ENCODE data around the gene ANK3. TPM values are rescaled to one million over a fixed set of nuclear protein-coding genes. Genes with fewer than 3 reads are reported as not detected.

Gene ANK3
- total RNA-seq, 1 experiment from 2014 or later = 6.7 TPM

DNA sequence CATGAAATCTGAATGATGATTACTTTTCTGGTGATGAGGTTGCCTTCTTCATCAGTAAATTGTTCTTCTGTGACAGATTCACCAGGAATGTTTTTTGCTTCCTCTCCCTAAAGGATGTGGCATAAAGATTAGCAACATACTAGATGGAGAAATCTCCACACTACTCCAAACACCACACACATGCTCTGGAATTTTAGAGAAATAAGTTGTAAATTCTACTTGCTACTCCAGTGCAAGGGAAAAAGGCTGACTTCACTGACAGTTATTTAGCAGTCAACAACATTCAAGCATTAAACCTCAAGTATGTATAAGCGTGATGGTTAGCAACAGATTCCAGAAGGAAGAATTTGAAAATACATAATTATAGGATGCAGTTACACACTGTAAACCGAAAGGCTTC lies 345.4 kb downstream of the ANK3 start:
- no peaks in the 10 kb centered on the region for H3K9me3 Mint-ChIP-seq (ENCODE audit: unreplicated experiment)
- H3K36me3 Mint-ChIP-seq (ENCODE audit: insufficient read depth, unreplicated experiment) = no peaks in the 10 kb centered on the region
- TF ChIP-seq, protein P1, sequence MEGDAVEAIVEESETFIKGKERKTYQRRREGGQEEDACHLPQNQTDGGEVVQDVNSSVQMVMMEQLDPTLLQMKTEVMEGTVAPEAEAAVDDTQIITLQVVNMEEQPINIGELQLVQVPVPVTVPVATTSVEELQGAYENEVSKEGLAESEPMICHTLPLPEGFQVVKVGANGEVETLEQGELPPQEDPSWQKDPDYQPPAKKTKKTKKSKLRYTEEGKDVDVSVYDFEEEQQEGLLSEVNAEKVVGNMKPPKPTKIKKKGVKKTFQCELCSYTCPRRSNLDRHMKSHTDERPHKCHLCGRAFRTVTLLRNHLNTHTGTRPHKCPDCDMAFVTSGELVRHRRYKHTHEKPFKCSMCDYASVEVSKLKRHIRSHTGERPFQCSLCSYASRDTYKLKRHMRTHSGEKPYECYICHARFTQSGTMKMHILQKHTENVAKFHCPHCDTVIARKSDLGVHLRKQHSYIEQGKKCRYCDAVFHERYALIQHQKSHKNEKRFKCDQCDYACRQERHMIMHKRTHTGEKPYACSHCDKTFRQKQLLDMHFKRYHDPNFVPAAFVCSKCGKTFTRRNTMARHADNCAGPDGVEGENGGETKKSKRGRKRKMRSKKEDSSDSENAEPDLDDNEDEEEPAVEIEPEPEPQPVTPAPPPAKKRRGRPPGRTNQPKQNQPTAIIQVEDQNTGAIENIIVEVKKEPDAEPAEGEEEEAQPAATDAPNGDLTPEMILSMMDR (IDR thresholded peaks at IDR 0.05; ENCODE audit: unreplicated experiment) = no peak
- DNase-seq (ENCODE audit: unreplicated experiment) = no peak
- no peak overlapping the region for H3K27ac Mint-ChIP-seq (ENCODE audit: low read depth, unreplicated experiment)
- POLR2A ChIA-PET = interaction anchor here (1.2 kb wide), 1 partner anchor 11 kb away, joined by 3 read pairs; no protein-coding TSS in a partner anchor
- CTCF ChIA-PET = no interaction called here
- no TSS peak for BruUV-seq (replicated peaks)
- H3K27me3 Mint-ChIP-seq (ENCODE audit: insufficient read depth, unreplicated experiment) = no peaks in the 10 kb centered on the region
- intact Hi-C loops (cut with micrococcal nuclease) = no loop called here
- H3K4me1 Mint-ChIP-seq (ENCODE audit: insufficient read depth, unreplicated experiment) = no peaks in the 10 kb centered on the region
- no peak overlapping the region for H3K4me3 Mint-ChIP-seq (ENCODE audit: unreplicated experiment)

DNA sequence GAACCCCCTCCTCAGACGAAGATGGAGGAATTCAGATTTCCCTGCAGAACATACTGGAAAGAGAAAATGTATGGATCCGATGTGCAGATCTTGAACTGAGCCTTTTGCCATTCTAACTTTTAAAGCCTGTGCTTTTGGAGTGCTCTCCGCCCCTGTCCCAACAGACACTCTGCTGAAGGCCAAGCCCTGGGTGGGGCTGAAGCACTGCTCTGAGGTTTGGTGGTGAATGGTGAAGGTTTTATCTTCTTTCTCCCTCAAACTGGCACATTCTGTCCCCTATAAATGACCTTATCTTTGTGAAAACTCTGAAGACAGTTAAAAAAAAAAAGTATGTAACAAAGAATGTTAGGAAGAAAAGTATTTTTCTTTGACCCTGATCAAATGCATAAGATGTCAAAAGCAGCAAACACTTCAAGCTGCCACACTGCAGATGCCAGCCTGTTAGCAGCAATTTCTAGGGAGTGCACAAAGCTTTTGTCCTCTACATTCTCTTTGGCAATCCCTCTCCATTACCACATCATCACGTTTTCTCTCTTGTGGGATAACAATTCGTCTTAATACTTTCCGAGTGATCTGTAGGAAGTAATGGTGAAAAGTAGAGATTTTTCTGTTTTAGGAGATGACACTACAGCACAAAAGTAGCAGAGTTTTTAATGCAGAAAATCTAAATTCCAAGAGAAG lies 346.0 kb downstream of the ANK3 start:
- no peak for DNase-seq (ENCODE audit: unreplicated experiment)
- Mint-ChIP-seq H3K27ac (ENCODE audit: low read depth, unreplicated experiment) (no peak overlapping the region), H3K4me1 (ENCODE audit: insufficient read depth, unreplicated experiment) (no peaks in the 10 kb centered on the region), H3K4me3 (ENCODE audit: unreplicated experiment) (no peak overlapping the region), H3K9me3 (ENCODE audit: unreplicated experiment) (no peaks in the 10 kb centered on the region), H3K36me3 (ENCODE audit: insufficient read depth, unreplicated experiment) (no peaks in the 10 kb centered on the region), H3K27me3 (ENCODE audit: insufficient read depth, unreplicated experiment) (no peaks in the 10 kb centered on the region)
- intact Hi-C loops (cut with micrococcal nuclease) = no loop called here
- POLR2A ChIA-PET = interaction anchor here (1.2 kb wide), 1 partner anchor 12 kb away, joined by 3 read pairs; no protein-coding TSS in a partner anchor
- TF ChIP-seq, protein P1 (IDR thresholded peaks at IDR 0.05; ENCODE audit: unreplicated experiment) = no peak
- BruUV-seq (replicated peaks) = no TSS peak
- CTCF ChIA-PET = no interaction called here

DNA sequence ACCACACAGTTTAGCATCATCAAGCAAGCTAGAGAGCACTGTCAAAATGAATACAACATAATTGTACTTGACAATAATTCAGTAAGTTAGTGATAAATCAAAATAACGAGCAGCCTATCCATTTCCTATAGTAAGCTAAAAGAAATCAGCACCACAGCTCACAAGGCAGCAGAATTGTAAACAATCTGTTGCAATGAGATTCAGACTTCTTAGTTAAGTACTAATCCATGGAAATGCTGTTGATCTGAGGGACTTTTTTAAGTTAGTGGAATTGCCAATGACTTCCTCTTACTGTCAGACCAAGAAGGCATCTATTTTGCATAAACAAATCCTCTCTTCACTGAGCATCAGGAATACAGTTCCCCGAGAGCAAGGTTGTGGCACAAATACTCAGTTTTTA lies 346.8 kb downstream of the ANK3 start:
- BruUV-seq (replicated peaks) = no TSS peak
- no peak overlapping the region for H3K27ac Mint-ChIP-seq (ENCODE audit: low read depth, unreplicated experiment)
- TF ChIP-seq, protein P1 (IDR thresholded peaks at IDR 0.05; ENCODE audit: unreplicated experiment) = no peak
- no peaks in the 10 kb centered on the region for H3K9me3 Mint-ChIP-seq (ENCODE audit: unreplicated experiment)
- no peaks in the 10 kb centered on the region for H3K27me3 Mint-ChIP-seq (ENCODE audit: insufficient read depth, unreplicated experiment)
- no peaks in the 10 kb centered on the region for H3K36me3 Mint-ChIP-seq (ENCODE audit: insufficient read depth, unreplicated experiment)
- H3K4me1 Mint-ChIP-seq (ENCODE audit: insufficient read depth, unreplicated experiment) = no peaks in the 10 kb centered on the region
- H3K4me3 Mint-ChIP-seq (ENCODE audit: unreplicated experiment) = no peak overlapping the region
- POLR2A ChIA-PET = no interaction called here
- no peak for DNase-seq (ENCODE audit: unreplicated experiment)
- CTCF ChIA-PET = interaction anchor here (0.6 to 1.1 kb wide), 4 partner anchors 103 to 417 kb away, joined by 3 to 4 read pairs (median 4); no protein-coding TSS in a partner anchor
- intact Hi-C loops (cut with micrococcal nuclease) = no loop called here

DNA sequence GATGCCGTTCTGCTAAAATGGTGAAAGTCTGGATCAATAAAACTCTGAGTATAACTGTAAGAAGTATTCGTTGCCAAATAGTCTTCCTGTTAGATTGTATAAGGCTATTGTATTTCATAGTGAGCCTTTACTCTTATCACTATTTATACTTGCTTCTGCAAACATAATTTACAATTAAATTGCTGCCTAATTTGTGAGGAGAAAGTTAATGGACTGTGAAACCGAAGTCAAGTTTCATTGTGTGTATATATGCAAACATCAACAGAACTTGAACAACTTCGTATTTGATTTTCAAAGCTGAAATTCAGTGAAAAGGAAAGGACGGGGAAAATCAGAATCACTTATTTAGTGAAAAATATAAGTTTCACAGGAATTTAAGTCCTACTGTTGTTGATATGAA lies 347.4 kb downstream of the ANK3 start:
- H3K9me3 Mint-ChIP-seq (ENCODE audit: unreplicated experiment) = no peaks in the 10 kb centered on the region
- ChIA-PET POLR2A (no interaction called here), CTCF (interaction anchor here (0.6 to 1.1 kb wide), 2 partner anchors 102 to 416 kb away, joined by 4 read pairs; no protein-coding TSS in a partner anchor)
- H3K4me1 Mint-ChIP-seq (ENCODE audit: insufficient read depth, unreplicated experiment) = no peaks in the 10 kb centered on the region
- DNase-seq (ENCODE audit: unreplicated experiment) = no peak
- H3K4me3 Mint-ChIP-seq (ENCODE audit: unreplicated experiment) = no peak overlapping the region
- intact Hi-C loops (cut with micrococcal nuclease) = no loop called here
- no peak overlapping the region for H3K27ac Mint-ChIP-seq (ENCODE audit: low read depth, unreplicated experiment)
- BruUV-seq (replicated peaks) = no TSS peak
- TF ChIP-seq, protein P1 (IDR thresholded peaks at IDR 0.05; ENCODE audit: unreplicated experiment) = no peak
- no peaks in the 10 kb centered on the region for H3K27me3 Mint-ChIP-seq (ENCODE audit: insufficient read depth, unreplicated experiment)
- H3K36me3 Mint-ChIP-seq (ENCODE audit: insufficient read depth, unreplicated experiment) = no peaks in the 10 kb centered on the region

Data from MCF 10A (cell line).